Pancreas (tissue), 10 donors: ENCODE results near the gene SMTNL2. TPM values are rescaled to one million over a fixed set of nuclear protein-coding genes. Genes with fewer than 3 reads are reported as not detected.

Source experiments
- ATAC-seq, 4 donors: fragments of 200-7000 bp; cut with Tn5 transposase; one replicate each; pipeline versions ENCODE4 v1.8.0 to v1.9.1; 2020; ENCODE audit warnings: mild to moderate bottlenecking in 4 of 4, moderate library complexity in 4 of 4
- DNase-seq, 6 donors: peaks; one replicate each; pipeline ENCODE4 v3.0.0-alpha.2; 2020
- FAIRE-seq: peaks from 2 replicates; lab custom pipeline; 2012; peaks lifted over from hg19 to GRCh38; lab: Jason Lieb, UNC
- H3K27ac ChIP-seq, 4 donors: fragments of 200-600 bp; sonication (generic); 1 replicate in 3 of 4; 2 replicates in 1 of 4; pipeline versions ENCODE4 v1.5.0 to v1.8.0; 2020
- H3K27me3 ChIP-seq, 4 donors: fragments of 200-600 bp; one replicate each; pipeline ENCODE4 v1.8.0; 2021
- H3K36me3 ChIP-seq, 3 donors: fragments of 200-600 bp; sonication (generic) in 1 of 3; one replicate each; pipeline versions ENCODE4 v1.5.0 to v1.8.0; 2020 to 2021
- H3K4me1 ChIP-seq, 3 donors: fragments of 200-600 bp; one replicate each; pipeline ENCODE4 v1.8.0; 2021
- H3K4me3 ChIP-seq, 4 donors: fragments of 200-600 bp; sonication (generic) in 2 of 4; one replicate each; pipeline versions ENCODE4 v1.5.0 to v1.8.0; 2020 to 2021
- H3K9me3 ChIP-seq, 4 donors: fragments of 200-600 bp; one replicate each; pipeline ENCODE4 v1.8.0; 2021
- WGBS, 2 donors: extraction: QIAGEN DNeasy Blood & Tissue Kit; methylation state at CpG; one replicate each; pipeline ENCODE4 v1.1.7; 2013; 5-methylcytosine and 5-hydroxymethylcytosine counted together
- intact Hi-C, 3 donors: fragments of 100-400 bp; cut with DNase I; formaldehyde crosslinking; loops; one replicate each; pipeline versions ENCODE4 v1.11.1 to v1.14.2; 2022
- polyA plus RNA-seq, 2 donors: library from polyadenylated mRNA; stranded (reverse); fragments of 200-250 nt; gene quantifications; one replicate each; pipeline ENCODE4 v1.2.3, GENCODE V29; 2013
- total RNA-seq, 6 donors: library from RNA; stranded (reverse); fragmentation: NEBNext Ultra II Directional in 4 of 6; extraction: Animal tissue kit (Norgen Biotek cat#: 25700) in 4 of 6; gene quantifications; one replicate each; pipeline versions ENCODE4 v1.2.1 to v1.2.4, GENCODE V29; 2021 to 2023
- TF ChIP-seq, protein P1 (sequence below), 4 donors: fragments of 200-600 bp; sonication (generic) in 3 of 4; IDR thresholded peaks; one replicate each; pipeline versions ENCODE4 v1.5.0 to v1.8.0; 2021; ENCODE audit warnings: antibody characterized with exemption in 4 of 4
- donor health status: healthy with polysubstance abuse.
- donor health status: DM: no; HTN: no; CAD: no; lungs with moderate emphysema.
- donor health status: DM: no; HTN: no; CAD: no.
- donor health status: control.
- donor health status: control.
- donor health status: Bipolar disorder and iron deficiency.
- donor health status: DM: yes; HTN: yes; CAD: no.
- donor health status: DM: no; HTN: no; CAD: no.
- donor health status: DM: no; HTN: no; CAD: no.
- donor health status: DM: yes; HTN: yes; CAD: no.

The SMTNL2 gene
- total and polyA plus RNA-seq, 8 donors, result 0.09 to 0.59 (median 0.26) TPM; not detected in 2

DNA sequence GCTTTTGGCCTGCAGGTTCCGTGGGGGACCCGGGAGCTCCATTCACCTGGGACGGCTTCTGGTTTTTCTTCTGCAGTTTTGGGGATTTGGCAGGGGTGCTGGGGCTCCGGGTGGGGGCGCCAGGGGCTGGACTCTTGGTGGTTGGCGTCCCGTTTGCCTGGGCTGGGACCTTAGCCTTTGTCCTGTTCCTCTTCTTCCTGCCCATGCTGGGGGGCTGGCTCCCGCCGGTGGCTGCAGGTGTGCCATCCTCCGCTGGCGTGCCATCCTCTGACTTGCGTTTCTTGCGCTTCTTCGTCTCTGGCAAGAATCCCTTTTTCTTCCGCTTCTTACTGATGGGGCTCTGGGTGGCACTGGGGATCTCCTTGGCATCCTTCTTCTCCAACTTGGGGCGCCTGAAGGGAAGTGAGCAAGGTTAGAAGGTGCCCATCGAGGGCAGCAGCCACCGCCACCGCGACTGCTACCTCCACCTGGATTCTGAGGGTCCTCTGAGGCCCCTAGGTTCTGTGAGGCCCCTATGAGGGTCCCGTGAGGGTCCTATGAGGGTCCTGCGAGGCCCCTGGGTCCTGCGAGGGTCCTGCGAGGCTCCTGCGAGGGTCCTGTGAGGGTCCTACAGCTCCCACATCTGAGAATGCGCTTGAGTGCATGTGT, 44.6 kb upstream of the SMTNL2 start:
- H3K27ac ChIP-seq, result no peak overlapping the region
- H3K4me1 ChIP-seq, result no peaks in the 10 kb centered on the region
- intact Hi-C loops, result loop anchor here in 1 of 3 donors (10.0 kb wide), 1 partner anchor 115 kb away; no protein-coding TSS in a partner anchor
- ATAC-seq (no peak), FAIRE-seq (no peak), DNase-seq (peak in 2 of 6 donors; percentile 27 to 50)
- no peak overlapping the region for H3K4me3 ChIP-seq
- TF ChIP-seq, protein P1, sequence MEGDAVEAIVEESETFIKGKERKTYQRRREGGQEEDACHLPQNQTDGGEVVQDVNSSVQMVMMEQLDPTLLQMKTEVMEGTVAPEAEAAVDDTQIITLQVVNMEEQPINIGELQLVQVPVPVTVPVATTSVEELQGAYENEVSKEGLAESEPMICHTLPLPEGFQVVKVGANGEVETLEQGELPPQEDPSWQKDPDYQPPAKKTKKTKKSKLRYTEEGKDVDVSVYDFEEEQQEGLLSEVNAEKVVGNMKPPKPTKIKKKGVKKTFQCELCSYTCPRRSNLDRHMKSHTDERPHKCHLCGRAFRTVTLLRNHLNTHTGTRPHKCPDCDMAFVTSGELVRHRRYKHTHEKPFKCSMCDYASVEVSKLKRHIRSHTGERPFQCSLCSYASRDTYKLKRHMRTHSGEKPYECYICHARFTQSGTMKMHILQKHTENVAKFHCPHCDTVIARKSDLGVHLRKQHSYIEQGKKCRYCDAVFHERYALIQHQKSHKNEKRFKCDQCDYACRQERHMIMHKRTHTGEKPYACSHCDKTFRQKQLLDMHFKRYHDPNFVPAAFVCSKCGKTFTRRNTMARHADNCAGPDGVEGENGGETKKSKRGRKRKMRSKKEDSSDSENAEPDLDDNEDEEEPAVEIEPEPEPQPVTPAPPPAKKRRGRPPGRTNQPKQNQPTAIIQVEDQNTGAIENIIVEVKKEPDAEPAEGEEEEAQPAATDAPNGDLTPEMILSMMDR (IDR thresholded peaks at IDR 0.05), result no peak
- 89 to 95% methylated on average over 26 of the region's 26 CpGs for WGBS, 2 donors
- no peaks in the 10 kb centered on the region for H3K9me3 ChIP-seq
- peaks cover 0 to 43% (median 24%) of the 10 kb centered on the region in 3 donors for H3K36me3 ChIP-seq
- no peaks in the 10 kb centered on the region for H3K27me3 ChIP-seq

DNA sequence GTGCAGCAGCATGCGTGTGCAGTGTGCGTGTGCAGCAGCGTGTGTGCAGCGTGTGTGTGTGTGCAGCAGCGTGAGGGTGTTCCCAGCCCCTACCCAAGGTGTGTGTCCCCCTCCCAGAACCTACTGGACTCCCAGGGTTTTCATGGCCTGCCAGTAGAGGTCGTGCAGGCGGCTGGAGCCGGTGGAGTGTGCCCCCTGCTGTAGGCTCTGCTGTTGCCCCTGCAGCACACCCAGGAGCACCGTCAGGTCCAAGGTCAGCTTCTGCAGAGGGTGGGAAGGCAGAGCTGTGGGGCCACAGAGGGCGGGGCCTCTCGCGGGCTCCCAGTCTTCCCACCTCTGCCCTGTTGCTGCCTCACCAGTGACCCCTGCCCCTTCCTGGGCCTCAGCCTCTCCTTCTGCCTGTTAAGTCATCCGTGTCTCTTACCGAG, 44.1 kb upstream of the SMTNL2 start:
- TF ChIP-seq, protein P1 (IDR thresholded peaks at IDR 0.05), result no peak
- Histone ChIP-seq H3K27me3 (no peaks in the 10 kb centered on the region), H3K27ac (peak overlapping the region in 2 of 4 donors; percentile 16 to 22), H3K4me1 (no peaks in the 10 kb centered on the region), H3K4me3 (no peak overlapping the region), H3K9me3 (no peaks in the 10 kb centered on the region), H3K36me3 (peaks cover 0 to 46% (median 24%) of the 10 kb centered on the region in 3 donors)
- ATAC-seq (peak in 2 of 4 donors; percentile 7 to 29), FAIRE-seq (no peak), DNase-seq (peak in 4 of 6 donors; percentile 15 to 67 (median 46))
- 72 to 79% methylated on average over 14 of the region's 14 CpGs for WGBS, 2 donors
- intact Hi-C loops, result loop anchor here in 1 of 3 donors (10.0 kb wide), 1 partner anchor 115 kb away; no protein-coding TSS in a partner anchor

- Histone ChIP-seq H3K4me3 (no peak overlapping the region), H3K27me3 (no peaks in the 10 kb centered on the region), H3K9me3 (no peaks in the 10 kb centered on the region), H3K36me3 (peaks cover 0 to 46% (median 27%) of the 10 kb centered on the region in 3 donors), H3K27ac (peak overlapping the region in 2 of 4 donors; percentile 16 to 22), H3K4me1 (no peaks in the 10 kb centered on the region)
- intact Hi-C loops, result loop anchor here in 1 of 3 donors (10.0 kb wide), 1 partner anchor 116 kb away; no protein-coding TSS in a partner anchor
- DNase-seq, result peak in 4 of 6 donors; percentile 13 to 71 (median 53)
- 69 to 73% methylated on average over 15 of the region's 15 CpGs for WGBS, 2 donors
- FAIRE-seq, result no peak
- TF ChIP-seq, protein P1 (IDR thresholded peaks at IDR 0.05), result no peak
- ATAC-seq, result peak in 2 of 4 donors; percentile 4 to 6
Observed at GRCh38 chr17:4540687-4541327, 43.5 kb upstream of the SMTNL2 start.

DNA sequence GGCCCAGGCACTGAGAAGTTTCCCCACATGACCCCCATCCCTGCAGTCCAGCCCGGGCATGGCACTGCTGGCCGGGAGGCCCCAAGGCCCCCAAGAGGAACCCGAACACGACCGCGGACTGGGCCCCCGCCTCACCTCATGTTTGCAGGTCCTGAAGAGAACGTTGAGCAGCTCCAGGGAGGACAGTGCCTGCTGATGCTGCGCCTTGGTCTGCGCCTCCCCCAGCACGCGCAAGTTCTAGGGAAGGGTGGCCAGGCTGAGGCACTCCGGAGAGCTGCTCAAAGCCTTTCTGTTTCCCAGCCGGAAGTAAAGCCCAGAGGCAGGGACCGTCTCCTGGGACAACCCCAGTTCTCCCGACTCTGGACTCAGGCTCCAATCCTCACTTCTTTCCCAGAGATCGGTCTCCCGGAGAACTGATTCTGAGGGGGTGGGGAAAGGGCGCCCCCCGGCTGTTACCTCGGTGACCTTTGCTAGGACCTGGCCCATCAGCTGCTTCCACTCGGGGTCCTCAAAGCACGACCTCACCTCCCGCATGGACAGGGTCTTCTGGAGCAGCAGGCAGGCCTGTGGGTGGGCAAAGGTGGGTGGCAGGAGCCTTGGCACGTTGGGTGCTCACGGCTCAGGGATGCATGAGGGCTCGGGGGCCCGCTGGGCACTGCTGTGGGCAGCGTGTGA, 42.9 kb upstream of the SMTNL2 start:
- ATAC-seq (no peak), FAIRE-seq (no peak), DNase-seq (peak in 3 of 6 donors; percentile 17 to 71 (median 56))
- intact Hi-C loops, result loop anchor here in 1 of 3 donors (10.0 kb wide), 1 partner anchor 117 kb away; no protein-coding TSS in a partner anchor
- Histone ChIP-seq H3K4me3 (no peak overlapping the region), H3K36me3 (peaks cover 0 to 49% (median 27%) of the 10 kb centered on the region in 3 donors), H3K27ac (peak overlapping the region in 1 of 4 donors; percentile 33), H3K27me3 (no peaks in the 10 kb centered on the region), H3K9me3 (no peaks in the 10 kb centered on the region), H3K4me1 (no peaks in the 10 kb centered on the region)
- TF ChIP-seq, protein P1 (IDR thresholded peaks at IDR 0.05), result no peak
- WGBS, 2 donors, result 88 to 90% methylated on average over 29 of the region's 29 CpGs
